ENCODE data around the gene CELF2. TPM values are rescaled to one million over a fixed set of nuclear protein-coding genes. Genes with fewer than 3 reads are reported as not detected.

Gene CELF2
- total and polyA plus RNA-seq, 2 donors from 2014 or later = 1.7 to 39.2 TPM

GRCh38 chr10:11153766-11154165 lies 136.1 kb downstream of the CELF2 start:
- Histone ChIP-seq H3K9ac (ENCODE audit: low read length in 3 of 3) (no peak overlapping the region), H3K27me3 (ENCODE audit: control insufficient read depth, insufficient read depth, low read length) (no peaks in the 10 kb centered on the region), H3K27ac (ENCODE audit: low read depth in 2 of 2, low read length in 2 of 2) (no peak overlapping the region), H3K4me1 (ENCODE audit: control insufficient read depth in 2 of 3, insufficient read depth in 2 of 3, low read depth in 1 of 3, low read length in 3 of 3) (peaks cover 0 to 3% (median 0%) of the 10 kb centered on the region in 3 donors), H3K36me3 (ENCODE audit: control insufficient read depth in 2 of 3, insufficient read depth in 3 of 3, low read length in 3 of 3) (no peaks in the 10 kb centered on the region), H3K4me3 (ENCODE audit: low read length in 3 of 3) (no peak overlapping the region), H3K9me3 (ENCODE audit: control insufficient read depth in 2 of 3, insufficient read depth in 1 of 3, low read length in 3 of 3) (no peaks in the 10 kb centered on the region)
- no peak for TF ChIP-seq CTCF (IDR thresholded peaks at IDR 0.05; ENCODE audit: borderline replicate concordance, extremely low read depth, insufficient read depth)
- intact Hi-C loops (cut with DNase I) = no loop called here
- DNase-seq (peak in 1 of 5 donors; percentile 44), FAIRE-seq (no peak)

- H3K27ac ChIP-seq (ENCODE audit: low read depth in 2 of 2, low read length in 2 of 2) = no peak overlapping the region
- no peak overlapping the region for H3K9ac ChIP-seq (ENCODE audit: low read length in 3 of 3)
- H3K4me3 ChIP-seq (ENCODE audit: low read length in 3 of 3) = no peak overlapping the region
- H3K9me3 ChIP-seq (ENCODE audit: control insufficient read depth in 2 of 3, insufficient read depth in 1 of 3, low read length in 3 of 3) = no peaks in the 10 kb centered on the region
- peaks cover 0 to 3% (median 0%) of the 10 kb centered on the region in 3 donors for H3K4me1 ChIP-seq (ENCODE audit: control insufficient read depth in 2 of 3, insufficient read depth in 2 of 3, low read depth in 1 of 3, low read length in 3 of 3)
- intact Hi-C loops (cut with DNase I) = no loop called here
- H3K27me3 ChIP-seq (ENCODE audit: control insufficient read depth, insufficient read depth, low read length) = no peaks in the 10 kb centered on the region
- no peaks in the 10 kb centered on the region for H3K36me3 ChIP-seq (ENCODE audit: control insufficient read depth in 2 of 3, insufficient read depth in 3 of 3, low read length in 3 of 3)
- FAIRE-seq (no peak), DNase-seq (no peak)
- no peak for TF ChIP-seq CTCF (IDR thresholded peaks at IDR 0.05; ENCODE audit: borderline replicate concordance, extremely low read depth, insufficient read depth)
These were observed 136.7 kb downstream of the CELF2 start for GRCh38 chr10:11154333-11154732.

GRCh38 chr10:11154849-11155498 lies 137.3 kb downstream of the CELF2 start:
- TF ChIP-seq CTCF (IDR thresholded peaks at IDR 0.05; ENCODE audit: borderline replicate concordance, extremely low read depth, insufficient read depth) = no peak
- intact Hi-C loops (cut with DNase I) = no loop called here
- Histone ChIP-seq H3K9me3 (ENCODE audit: control insufficient read depth in 2 of 3, insufficient read depth in 1 of 3, low read length in 3 of 3) (no peaks in the 10 kb centered on the region), H3K36me3 (ENCODE audit: control insufficient read depth in 2 of 3, insufficient read depth in 3 of 3, low read length in 3 of 3) (no peaks in the 10 kb centered on the region), H3K27ac (ENCODE audit: low read depth in 2 of 2, low read length in 2 of 2) (no peak overlapping the region), H3K27me3 (ENCODE audit: control insufficient read depth, insufficient read depth, low read length) (no peaks in the 10 kb centered on the region), H3K4me1 (ENCODE audit: control insufficient read depth in 2 of 3, insufficient read depth in 2 of 3, low read depth in 1 of 3, low read length in 3 of 3) (peaks cover 0 to 3% (median 0%) of the 10 kb centered on the region in 3 donors), H3K9ac (ENCODE audit: low read length in 3 of 3) (no peak overlapping the region), H3K4me3 (ENCODE audit: low read length in 3 of 3) (no peak overlapping the region)
- no peak for FAIRE-seq
- peak in 3 of 5 donors; percentile 45 to 67 (median 63) for DNase-seq

Measured in kidney (tissue), 14 donors.